Astrocyte (in vitro differentiated cells and primary cell): ENCODE measurements around the gene ZNF780B.

Experiments used
- EZH2 ChIP-seq: IDR thresholded peaks from 2 replicates; pipeline ENCODE4 v1.6.1; 2012; ENCODE audit warnings: mild to moderate bottlenecking, low read length, inconsistent platforms; ENCODE audit not compliant: insufficient read depth
- TF ChIP-seq, protein P1 (sequence below): IDR thresholded peaks from 2 replicates; pipeline ENCODE4 v1.5.1; 2011; ENCODE audit warnings: low read depth, mild to moderate bottlenecking, inconsistent platforms, low read length, moderate library complexity; ENCODE audit not compliant: insufficient read depth

DNA sequence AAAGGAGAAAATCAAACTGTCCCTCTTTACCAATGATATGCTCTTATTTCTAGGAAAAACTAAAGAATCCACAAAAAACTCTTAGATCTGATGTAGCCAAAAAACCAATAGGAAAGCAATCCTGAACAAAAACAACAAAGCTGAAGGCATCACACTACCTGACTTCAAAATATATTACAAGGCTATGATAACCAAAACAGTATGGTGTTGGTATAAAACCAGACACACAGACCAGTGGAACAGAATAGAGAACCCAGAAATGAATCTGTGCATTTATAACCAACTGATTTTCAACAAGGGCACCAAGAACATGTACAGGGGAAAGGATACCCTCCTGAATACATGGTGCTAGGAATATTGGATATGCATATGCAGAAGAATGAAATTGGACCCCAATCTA lies 68.9 kb downstream of the ZNF780B start:
- TF ChIP-seq, protein P1, sequence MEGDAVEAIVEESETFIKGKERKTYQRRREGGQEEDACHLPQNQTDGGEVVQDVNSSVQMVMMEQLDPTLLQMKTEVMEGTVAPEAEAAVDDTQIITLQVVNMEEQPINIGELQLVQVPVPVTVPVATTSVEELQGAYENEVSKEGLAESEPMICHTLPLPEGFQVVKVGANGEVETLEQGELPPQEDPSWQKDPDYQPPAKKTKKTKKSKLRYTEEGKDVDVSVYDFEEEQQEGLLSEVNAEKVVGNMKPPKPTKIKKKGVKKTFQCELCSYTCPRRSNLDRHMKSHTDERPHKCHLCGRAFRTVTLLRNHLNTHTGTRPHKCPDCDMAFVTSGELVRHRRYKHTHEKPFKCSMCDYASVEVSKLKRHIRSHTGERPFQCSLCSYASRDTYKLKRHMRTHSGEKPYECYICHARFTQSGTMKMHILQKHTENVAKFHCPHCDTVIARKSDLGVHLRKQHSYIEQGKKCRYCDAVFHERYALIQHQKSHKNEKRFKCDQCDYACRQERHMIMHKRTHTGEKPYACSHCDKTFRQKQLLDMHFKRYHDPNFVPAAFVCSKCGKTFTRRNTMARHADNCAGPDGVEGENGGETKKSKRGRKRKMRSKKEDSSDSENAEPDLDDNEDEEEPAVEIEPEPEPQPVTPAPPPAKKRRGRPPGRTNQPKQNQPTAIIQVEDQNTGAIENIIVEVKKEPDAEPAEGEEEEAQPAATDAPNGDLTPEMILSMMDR = no peak
- TF ChIP-seq EZH2 = no peak
